ENCODE measurements around the gene DNAJA4. TPM values are rescaled to one million over a fixed set of nuclear protein-coding genes. Genes with fewer than 3 reads are reported as not detected.

Gene DNAJA4
- total RNA-seq (2014; rRNA removed; shearing (Covaris generic)), result 0.59 and 1.6 TPM in 2 replicates

- peak; percentile 20 for DNase-seq (ENCODE audit: low read depth)
Observed at GRCh38 chr15:78264304-78265136, at the start of gene DNAJA4. DNAJA4 (plus strand) TSS chr15:78264562; CDS start chr15:78264764, 202 bp downstream.

- DNase-seq (ENCODE audit: low read depth), result peak; percentile 92
Observed at GRCh38 chr15:78216276-78217104, 47.9 kb upstream of the DNAJA4 start.

- peak; percentile 25 for DNase-seq (ENCODE audit: low read depth)
Observed at GRCh38 chr15:78220713-78221112, 43.6 kb upstream of the DNAJA4 start.

- DNase-seq (ENCODE audit: low read depth), result no peak
Observed at GRCh38 chr15:78222745-78223395, 41.5 kb upstream of the DNAJA4 start.

- DNase-seq (ENCODE audit: low read depth), result no peak
Observed at GRCh38 chr15:78223396-78224022, 40.9 kb upstream of the DNAJA4 start.

- no peak for DNase-seq (ENCODE audit: low read depth)
Observed at GRCh38 chr15:78224023-78224411, 40.3 kb upstream of the DNAJA4 start.

GRCh38 chr15:78225783-78226541, 38.4 kb upstream of the DNAJA4 start:
- DNase-seq (ENCODE audit: low read depth), result no peak

- DNase-seq (ENCODE audit: low read depth), result no peak
Observed at GRCh38 chr15:78228356-78228996, 35.9 kb upstream of the DNAJA4 start.

GRCh38 chr15:78229431-78230406, 34.6 kb upstream of the DNAJA4 start:
- DNase-seq (ENCODE audit: low read depth), result no peak

GRCh38 chr15:78232951-78233350, 31.4 kb upstream of the DNAJA4 start:
- no peak for DNase-seq (ENCODE audit: low read depth)

GRCh38 chr15:78233496-78233895, 30.9 kb upstream of the DNAJA4 start:
- DNase-seq (ENCODE audit: low read depth), result no peak

GRCh38 chr15:78234515-78235040, 29.8 kb upstream of the DNAJA4 start, which contains the start of gene ACSBG1:
ACSBG1 (minus strand) TSS chr15:78234565; CDS start chr15:78234501, 64 bp downstream.
- no peak for DNase-seq (ENCODE audit: low read depth)

- DNase-seq (ENCODE audit: low read depth), result no peak
Observed at GRCh38 chr15:78236491-78236890, 27.9 kb upstream of the DNAJA4 start.

GRCh38 chr15:78237146-78237545, 27.2 kb upstream of the DNAJA4 start:
- no peak for DNase-seq (ENCODE audit: low read depth)

GRCh38 chr15:78239811-78240210, 24.6 kb upstream of the DNAJA4 start:
- no peak for DNase-seq (ENCODE audit: low read depth)

GRCh38 chr15:78241017-78241416, 23.3 kb upstream of the DNAJA4 start:
- peak; percentile 67 for DNase-seq (ENCODE audit: low read depth)

GRCh38 chr15:78242128-78242527, 22.2 kb upstream of the DNAJA4 start:
- DNase-seq (ENCODE audit: low read depth), result no peak

GRCh38 chr15:78243058-78243457, 21.3 kb upstream of the DNAJA4 start:
- no peak for DNase-seq (ENCODE audit: low read depth)

GRCh38 chr15:78243491-78243941, 20.8 kb upstream of the DNAJA4 start:
- peak; percentile 21 for DNase-seq (ENCODE audit: low read depth)
